ENCODE measurements around the gene BCORL1. TPM values are rescaled to one million over a fixed set of nuclear protein-coding genes. Genes with fewer than 3 reads are reported as not detected.

Gene BCORL1
- total RNA-seq, 2 experiments from 2014 or later: 3.6 to 4.1 TPM

- Mint-ChIP-seq H3K4me3 (no peak overlapping the region), H3K27me3 (ENCODE audit: low read depth) (no peaks in the 10 kb centered on the region), H3K27ac (no peak overlapping the region), H3K9me3 (no peaks in the 10 kb centered on the region), H3K4me1 (ENCODE audit: low read depth) (no peaks in the 10 kb centered on the region), H3K36me3 (ENCODE audit: low read depth) (no peaks in the 10 kb centered on the region)
- intact Hi-C loops (cut with micrococcal nuclease): no loop called here
- DNase-seq: no peak
- CTCF ChIA-PET: interaction anchor here (1.4 kb wide), 1 partner anchor 71 kb away, joined by 3 read pairs; no protein-coding TSS in a partner anchor
Observed at GRCh38 chrX:129997086-129997485, 14.7 kb downstream of the BCORL1 start.

DNA sequence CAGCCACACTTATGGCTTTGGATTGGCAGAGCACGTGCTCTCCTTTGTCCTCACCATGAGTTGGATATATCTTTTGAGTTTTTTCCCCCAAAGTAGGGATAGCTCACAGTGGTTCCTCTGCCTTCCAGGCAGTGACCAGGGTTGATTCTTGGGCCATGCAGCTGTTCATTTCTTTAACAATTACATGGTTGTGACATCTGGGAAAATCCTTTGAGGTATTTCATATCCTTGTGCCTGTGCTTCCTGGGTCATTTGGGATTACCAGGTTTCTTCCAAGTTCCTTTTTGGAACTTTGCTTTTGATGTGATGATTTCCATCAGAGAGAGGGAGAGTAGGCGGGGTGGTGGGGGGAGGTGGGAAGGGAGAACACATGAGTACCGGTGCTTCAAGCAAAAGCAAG lies 15.6 kb downstream of the BCORL1 start:
- Mint-ChIP-seq H3K9me3 (no peaks in the 10 kb centered on the region), H3K27ac (no peak overlapping the region), H3K27me3 (ENCODE audit: low read depth) (no peaks in the 10 kb centered on the region), H3K4me1 (ENCODE audit: low read depth) (no peaks in the 10 kb centered on the region), H3K4me3 (no peak overlapping the region), H3K36me3 (ENCODE audit: low read depth) (no peaks in the 10 kb centered on the region)
- CTCF ChIA-PET: interaction anchor here (0.7 to 1.2 kb wide), 2 partner anchors 73 to 132 kb away, joined by 3 to 4 read pairs; no protein-coding TSS in a partner anchor
- intact Hi-C loops (cut with micrococcal nuclease): no loop called here
- no peak for DNase-seq

DNA sequence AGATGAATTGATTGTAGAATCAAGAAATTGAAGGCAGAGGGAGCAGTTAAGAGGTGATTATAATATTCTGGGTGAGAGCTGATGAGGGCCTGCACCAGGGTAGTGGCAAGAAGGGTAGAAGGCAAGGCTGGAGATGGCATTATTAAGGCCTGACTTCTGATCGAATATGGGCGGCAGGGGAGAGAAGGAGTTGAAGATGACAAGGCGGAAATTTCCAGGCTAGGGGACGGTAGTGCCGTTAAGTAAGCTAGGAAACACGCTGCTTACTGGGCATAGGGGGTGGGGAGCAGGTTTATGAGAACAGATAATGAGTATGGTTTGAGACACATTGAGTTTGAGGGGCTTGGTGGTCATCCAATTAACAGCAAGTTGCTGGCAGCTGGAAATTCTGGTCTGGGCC lies 19.5 kb downstream of the BCORL1 start:
- Mint-ChIP-seq H3K9me3 (no peaks in the 10 kb centered on the region), H3K4me3 (no peak overlapping the region), H3K27ac (no peak overlapping the region), H3K27me3 (ENCODE audit: low read depth) (no peaks in the 10 kb centered on the region), H3K36me3 (ENCODE audit: low read depth) (peaks cover 7% of the 10 kb centered on the region), H3K4me1 (ENCODE audit: low read depth) (no peaks in the 10 kb centered on the region)
- DNase-seq: no peak
- CTCF ChIA-PET: no interaction called here
- intact Hi-C loops (cut with micrococcal nuclease): no loop called here

GRCh38 chrX:130002541-130002940 lies 20.1 kb downstream of the BCORL1 start:
- Mint-ChIP-seq H3K4me1 (ENCODE audit: low read depth) (no peaks in the 10 kb centered on the region), H3K4me3 (no peak overlapping the region), H3K36me3 (ENCODE audit: low read depth) (peaks cover 7% of the 10 kb centered on the region), H3K27me3 (ENCODE audit: low read depth) (no peaks in the 10 kb centered on the region), H3K27ac (no peak overlapping the region), H3K9me3 (no peaks in the 10 kb centered on the region)
- DNase-seq: no peak
- CTCF ChIA-PET: no interaction called here
- intact Hi-C loops (cut with micrococcal nuclease): no loop called here

DNA sequence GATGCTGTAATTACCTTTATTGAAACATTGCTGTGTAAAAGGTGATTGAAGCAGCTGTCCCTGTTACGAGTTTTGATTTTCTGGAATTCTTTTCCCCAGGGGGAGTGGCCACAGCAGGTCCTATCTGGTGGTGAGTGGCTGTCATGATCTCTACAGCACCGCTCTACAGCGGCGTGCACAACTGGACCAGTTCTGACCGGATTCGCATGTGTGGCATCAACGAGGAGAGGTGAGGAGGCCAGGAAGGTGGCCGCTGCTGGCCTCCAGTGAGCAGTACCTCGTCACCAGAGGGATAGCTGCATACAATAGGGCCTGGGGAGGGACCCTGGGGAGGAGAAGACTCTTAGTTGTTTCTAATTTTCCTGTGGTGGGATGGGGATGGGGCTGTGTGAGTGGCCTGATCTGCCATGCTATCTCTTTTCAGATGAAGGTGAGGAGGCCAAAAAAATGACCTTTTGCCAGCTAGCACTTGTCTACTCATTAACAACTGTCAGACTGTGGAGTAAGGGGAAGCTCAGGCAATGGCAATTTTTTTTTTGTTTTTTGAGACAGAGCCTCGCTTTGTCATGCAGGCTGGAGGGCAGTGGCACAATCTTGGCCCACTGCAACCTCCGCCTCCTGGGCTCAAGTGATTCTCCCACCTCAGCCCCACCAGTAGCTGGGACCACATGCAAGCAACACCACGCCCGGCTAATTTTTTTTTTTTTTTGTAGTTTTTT lies 22.8 kb downstream of the BCORL1 start:
- no peak for DNase-seq
- Mint-ChIP-seq H3K27me3 (ENCODE audit: low read depth) (no peaks in the 10 kb centered on the region), H3K9me3 (no peaks in the 10 kb centered on the region), H3K4me3 (no peak overlapping the region), H3K4me1 (ENCODE audit: low read depth) (no peaks in the 10 kb centered on the region), H3K36me3 (ENCODE audit: low read depth) (peaks cover 7% of the 10 kb centered on the region), H3K27ac (no peak overlapping the region)
- intact Hi-C loops (cut with micrococcal nuclease): no loop called here
- CTCF ChIA-PET: interaction anchor here (0.9 to 1.1 kb wide), 2 partner anchors 23 to 80 kb away, joined by 4 read pairs; no protein-coding TSS in a partner anchor

GRCh38 chrX:130009658-130010223 lies 27.3 kb downstream of the BCORL1 start:
- intact Hi-C loops (cut with micrococcal nuclease): no loop called here
- Mint-ChIP-seq H3K9me3 (no peaks in the 10 kb centered on the region), H3K4me3 (no peak overlapping the region), H3K4me1 (ENCODE audit: low read depth) (no peaks in the 10 kb centered on the region), H3K27ac (no peak overlapping the region), H3K27me3 (ENCODE audit: low read depth) (no peaks in the 10 kb centered on the region), H3K36me3 (ENCODE audit: low read depth) (peaks cover 8% of the 10 kb centered on the region)
- CTCF ChIA-PET: interaction anchor here (1.4 kb wide), 1 partner anchor 14 kb away, joined by 3 read pairs; no protein-coding TSS in a partner anchor
- no peak for DNase-seq

GRCh38 chrX:130012683-130013082 lies 30.2 kb downstream of the BCORL1 start:
- Mint-ChIP-seq H3K36me3 (ENCODE audit: low read depth) (peaks cover 2% of the 10 kb centered on the region), H3K27ac (no peak overlapping the region), H3K9me3 (no peaks in the 10 kb centered on the region), H3K4me1 (ENCODE audit: low read depth) (no peaks in the 10 kb centered on the region), H3K4me3 (no peak overlapping the region), H3K27me3 (ENCODE audit: low read depth) (no peaks in the 10 kb centered on the region)
- DNase-seq: no peak
- CTCF ChIA-PET: interaction anchor here (1.2 kb wide), 1 partner anchor 81 kb away, joined by 4 read pairs; no protein-coding TSS in a partner anchor
- intact Hi-C loops (cut with micrococcal nuclease): no loop called here

DNA sequence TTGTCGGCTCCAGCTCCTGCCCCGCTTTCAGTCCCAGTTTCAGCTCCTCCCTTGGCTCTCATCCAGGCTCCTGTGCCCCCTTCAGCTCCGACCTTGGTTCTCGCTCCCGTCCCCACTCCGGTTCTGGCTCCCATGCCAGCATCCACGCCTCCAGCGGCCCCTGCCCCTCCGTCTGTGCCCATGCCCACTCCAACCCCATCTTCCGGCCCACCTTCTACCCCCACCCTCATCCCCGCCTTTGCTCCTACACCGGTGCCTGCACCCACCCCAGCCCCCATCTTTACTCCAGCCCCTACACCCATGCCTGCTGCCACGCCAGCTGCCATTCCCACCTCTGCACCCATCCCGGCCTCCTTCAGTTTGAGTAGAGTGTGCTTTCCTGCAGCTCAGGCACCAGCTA lies 31.2 kb downstream of the BCORL1 start:
- no peak overlapping the region for H3K4me3 Mint-ChIP-seq
- CTCF ChIA-PET: interaction anchor here (1.2 kb wide), 1 partner anchor 82 kb away, joined by 4 read pairs; no protein-coding TSS in a partner anchor
- no peak overlapping the region for H3K27ac Mint-ChIP-seq
- H3K27me3 Mint-ChIP-seq (ENCODE audit: low read depth): no peaks in the 10 kb centered on the region
- H3K36me3 Mint-ChIP-seq (ENCODE audit: low read depth): peaks cover 2% of the 10 kb centered on the region
- H3K9me3 Mint-ChIP-seq: no peaks in the 10 kb centered on the region
- no peak for DNase-seq
- H3K4me1 Mint-ChIP-seq (ENCODE audit: low read depth): no peaks in the 10 kb centered on the region
- intact Hi-C loops (cut with micrococcal nuclease): no loop called here

DNA sequence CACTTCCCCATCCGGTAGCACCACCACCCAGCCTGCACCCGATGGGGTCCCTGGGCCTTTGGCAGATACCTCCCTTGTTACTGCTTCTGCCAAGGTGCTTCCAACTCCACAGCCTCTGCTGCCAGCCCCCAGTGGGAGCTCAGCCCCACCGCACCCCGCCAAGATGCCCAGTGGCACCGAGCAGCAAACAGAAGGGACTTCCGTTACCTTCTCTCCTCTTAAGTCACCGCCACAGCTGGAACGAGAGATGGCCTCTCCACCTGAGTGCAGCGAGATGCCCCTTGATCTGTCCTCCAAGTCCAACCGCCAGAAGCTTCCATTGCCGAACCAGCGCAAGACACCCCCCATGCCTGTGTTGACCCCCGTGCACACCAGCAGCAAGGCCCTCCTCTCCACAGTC lies 31.9 kb downstream of the BCORL1 start:
- intact Hi-C loops (cut with micrococcal nuclease): no loop called here
- Mint-ChIP-seq H3K4me3 (no peak overlapping the region), H3K4me1 (ENCODE audit: low read depth) (no peaks in the 10 kb centered on the region), H3K27me3 (ENCODE audit: low read depth) (no peaks in the 10 kb centered on the region), H3K36me3 (ENCODE audit: low read depth) (peaks cover 2% of the 10 kb centered on the region), H3K9me3 (no peaks in the 10 kb centered on the region), H3K27ac (no peak overlapping the region)
- DNase-seq: no peak
- CTCF ChIA-PET: no interaction called here

DNA sequence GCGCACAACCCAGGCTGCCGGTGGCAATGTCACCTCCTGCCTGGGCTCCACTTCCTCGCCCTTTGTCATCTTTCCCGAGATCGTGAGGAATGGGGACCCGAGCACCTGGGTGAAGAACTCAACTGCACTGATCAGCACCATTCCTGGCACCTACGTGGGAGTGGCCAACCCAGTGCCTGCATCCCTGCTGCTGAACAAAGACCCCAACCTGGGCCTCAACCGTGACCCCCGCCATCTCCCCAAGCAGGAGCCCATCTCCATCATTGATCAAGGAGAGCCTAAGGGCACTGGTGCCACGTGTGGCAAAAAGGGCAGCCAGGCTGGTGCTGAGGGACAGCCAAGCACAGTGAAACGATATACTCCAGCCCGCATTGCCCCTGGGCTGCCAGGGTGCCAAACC lies 32.3 kb downstream of the BCORL1 start:
- Mint-ChIP-seq H3K9me3 (no peaks in the 10 kb centered on the region), H3K4me3 (no peak overlapping the region), H3K27me3 (ENCODE audit: low read depth) (no peaks in the 10 kb centered on the region), H3K27ac (no peak overlapping the region), H3K4me1 (ENCODE audit: low read depth) (no peaks in the 10 kb centered on the region), H3K36me3 (ENCODE audit: low read depth) (peaks cover 2% of the 10 kb centered on the region)
- intact Hi-C loops (cut with micrococcal nuclease): no loop called here
- CTCF ChIA-PET: no interaction called here
- no peak for DNase-seq

GRCh38 chrX:130015181-130015580 lies 32.7 kb downstream of the BCORL1 start:
- intact Hi-C loops (cut with micrococcal nuclease): no loop called here
- H3K9me3 Mint-ChIP-seq: no peaks in the 10 kb centered on the region
- H3K36me3 Mint-ChIP-seq (ENCODE audit: low read depth): peaks cover 2% of the 10 kb centered on the region
- CTCF ChIA-PET: interaction anchor here (1.1 kb wide), 1 partner anchor 13 kb away, joined by 4 read pairs; no protein-coding TSS in a partner anchor
- no peaks in the 10 kb centered on the region for H3K4me1 Mint-ChIP-seq (ENCODE audit: low read depth)
- no peak for DNase-seq
- no peak overlapping the region for H3K4me3 Mint-ChIP-seq
- H3K27ac Mint-ChIP-seq: no peak overlapping the region
- no peaks in the 10 kb centered on the region for H3K27me3 Mint-ChIP-seq (ENCODE audit: low read depth)

DNA sequence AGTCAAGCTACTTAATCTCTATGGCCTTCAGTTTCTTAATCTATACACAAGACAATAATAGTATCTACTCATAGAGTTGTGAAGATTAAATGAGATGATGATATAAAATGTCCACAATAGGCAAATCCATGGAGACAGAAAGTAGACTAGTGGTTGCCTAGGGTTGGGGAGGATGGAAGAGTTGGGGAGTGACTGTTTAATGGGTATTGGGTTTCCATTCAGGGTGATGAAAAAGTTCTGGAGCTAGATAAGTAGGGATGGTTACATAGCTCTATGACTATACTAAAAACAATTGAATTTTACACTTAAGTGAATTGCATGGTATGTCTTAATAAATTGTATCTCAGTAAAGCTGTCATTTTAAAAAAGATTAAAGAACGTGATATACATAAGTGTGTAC lies 35.7 kb downstream of the BCORL1 start:
- no peaks in the 10 kb centered on the region for H3K27me3 Mint-ChIP-seq (ENCODE audit: low read depth)
- no peak overlapping the region for H3K27ac Mint-ChIP-seq
- no peak for DNase-seq
- H3K4me3 Mint-ChIP-seq: no peak overlapping the region
- H3K4me1 Mint-ChIP-seq (ENCODE audit: low read depth): no peaks in the 10 kb centered on the region
- H3K9me3 Mint-ChIP-seq: no peaks in the 10 kb centered on the region
- CTCF ChIA-PET: interaction anchor here (2.8 kb wide), 1 partner anchor 92 kb away, joined by 8 read pairs; no protein-coding TSS in a partner anchor
- peaks cover 2% of the 10 kb centered on the region for H3K36me3 Mint-ChIP-seq (ENCODE audit: low read depth)
- intact Hi-C loops (cut with micrococcal nuclease): no loop called here

Measured in activated naive CD4-positive, alpha-beta T cell treated with anti-CD3 and anti-CD28 coated beads for 36 hours (primary cell).